IMR-90 (cell line): ENCODE results near the gene STK40. TPM values are rescaled to one million over a fixed set of nuclear protein-coding genes. Genes with fewer than 3 reads are reported as not detected.

Experiments
- ATAC-seq: fragments of 200-7000 bp; cut with Tn5 transposase; 2 replicates; pipeline ENCODE4 v1.9.1; 2020; ENCODE audit warnings: low read depth, mild to moderate bottlenecking, moderate library complexity
- BruUV-seq: library from RNA; stranded (reverse); fragments of 400-500 nt; replicated peaks from 2 replicates; lab custom pipeline; 2021; lab: Mats Ljungman, UMichigan
- CTCF ChIA-PET: fragments of 300-600 bp; formaldehyde crosslinking; extraction: SDS; loops from one replicate; lab custom pipeline; 2021; ENCODE audit warnings: antibody characterized with exemption; lab: Yijun Ruan, JAX
- POLR2A ChIA-PET: fragments of 300-600 bp; sonication (Branson Sonifier 250); formaldehyde crosslinking; loops from one replicate; lab custom pipeline; 2022; ENCODE audit warnings: antibody characterized with exemption; ENCODE audit not compliant: unreplicated experiment; lab: Charles Lee
- DNase-seq: peaks from one replicate; pipeline ENCODE4 v3.0.0; 2013
- H2AFZ ChIP-seq: replicated peaks from 2 replicates; pipeline ENCODE3; 2013; ENCODE audit warnings: low read length, mild to moderate bottlenecking; ENCODE audit not compliant: poor library complexity
- H2AK5ac ChIP-seq: 2 replicates; pipeline ENCODE4 v1.6.1; 2013; ENCODE audit warnings: low read depth, low read length, inconsistent platforms
- H2AK9ac ChIP-seq: replicated peaks from 2 replicates; pipeline ENCODE3; 2013; ENCODE audit warnings: mild to moderate bottlenecking, low read depth, low read length, moderate library complexity; ENCODE audit not compliant: poor library complexity
- H2BK120ac ChIP-seq: 2 replicates; pipeline ENCODE4 v1.6.1; 2013; ENCODE audit warnings: low read depth, low read length, inconsistent platforms
- H2BK15ac ChIP-seq: 3 replicates; pipeline ENCODE4 v1.6.1; 2013; ENCODE audit warnings: low read depth, low read length, inconsistent platforms
- H2BK20ac ChIP-seq: 2 replicates; pipeline ENCODE4 v1.6.1; 2013; ENCODE audit warnings: low read depth, mild to moderate bottlenecking, inconsistent platforms, low read length, moderate library complexity
- H2BK5ac ChIP-seq: 2 replicates; pipeline ENCODE4 v1.6.1; 2013; ENCODE audit warnings: mild to moderate bottlenecking, low read depth, low read length, inconsistent platforms; ENCODE audit not compliant: poor library complexity, severe bottlenecking
- H3K14ac ChIP-seq: replicated peaks from 2 replicates; pipeline ENCODE4 v1.6.1; 2013; ENCODE audit warnings: low read depth, low read length, inconsistent platforms
- H3K18ac ChIP-seq: 2 replicates; pipeline ENCODE4 v1.6.1; 2013; ENCODE audit warnings: low read depth, low read length, control low read depth
- H3K23ac ChIP-seq: 2 replicates; pipeline ENCODE4 v1.6.1; 2013; ENCODE audit warnings: low read depth, low read length, inconsistent platforms
- H3K27ac ChIP-seq: 2 replicates; pipeline ENCODE4 v1.5.1; 2013; ENCODE audit warnings: mild to moderate bottlenecking, control low read depth, low read length; ENCODE audit not compliant: insufficient read depth
- H3K27me3 ChIP-seq: 2 replicates; pipeline ENCODE4 v1.6.1; 2013; ENCODE audit warnings: low read length; ENCODE audit not compliant: control insufficient read depth, insufficient read depth
- H3K36me3 ChIP-seq: 2 replicates; pipeline ENCODE4 v1.6.1; 2013; ENCODE audit warnings: low read length, mixed read lengths; ENCODE audit not compliant: control insufficient read depth, insufficient read depth
- H3K4ac ChIP-seq: 2 replicates; pipeline ENCODE4 v1.6.1; 2013; ENCODE audit warnings: low read depth, low read length, inconsistent platforms
- H3K4me1 ChIP-seq: 2 replicates; pipeline ENCODE4 v1.6.1; 2013; ENCODE audit warnings: low read length, mixed read lengths; ENCODE audit not compliant: control insufficient read depth, insufficient read depth
- H3K4me2 ChIP-seq: 2 replicates; pipeline ENCODE4 v1.6.1; 2013; ENCODE audit warnings: low read depth, mild to moderate bottlenecking, control low read depth, low read length, moderate library complexity
- H3K4me3 ChIP-seq: 2 replicates; pipeline ENCODE4 v1.5.1; 2013; ENCODE audit warnings: low read depth, mild to moderate bottlenecking, control low read depth, low read length, moderate library complexity; ENCODE audit not compliant: insufficient read depth
- H3K56ac ChIP-seq: 2 replicates; pipeline ENCODE4 v1.6.1; 2013; ENCODE audit warnings: low read length, inconsistent platforms; ENCODE audit not compliant: insufficient read depth; ENCODE audit errors: extremely low read depth
- H3K79me1 ChIP-seq, 2 experiments: 2 replicates each; pipeline ENCODE4 v1.6.1; 2013; ENCODE audit warnings: low read length in 2 of 2, inconsistent platforms in 1 of 2, low read depth in 1 of 2
- H3K9ac ChIP-seq: 2 replicates; pipeline ENCODE4 v1.6.1; 2013; ENCODE audit warnings: low read depth, low read length, control low read depth
- H3K9me1 ChIP-seq: 2 replicates; pipeline ENCODE4 v1.6.1; 2013; ENCODE audit warnings: low read length, inconsistent platforms; ENCODE audit not compliant: insufficient read depth
- H3K9me3 ChIP-seq: 2 replicates; pipeline ENCODE4 v1.6.1; 2013; ENCODE audit warnings: low read length; ENCODE audit not compliant: control insufficient read depth, insufficient read depth
- H4K20me1 ChIP-seq: 2 replicates; pipeline ENCODE4 v1.6.1; 2013; ENCODE audit warnings: low read length, inconsistent platforms; ENCODE audit not compliant: insufficient read depth
- H4K5ac ChIP-seq: 2 replicates; pipeline ENCODE4 v1.6.1; 2013; ENCODE audit warnings: mild to moderate bottlenecking, low read depth, low read length, control low read depth
- H4K8ac ChIP-seq, 2 experiments: 2 replicates each; pipeline ENCODE4 v1.6.1; 2013; ENCODE audit warnings: low read depth in 2 of 2, low read length in 2 of 2, control low read depth in 1 of 2, inconsistent platforms in 1 of 2
- H4K91ac ChIP-seq: 2 replicates; pipeline ENCODE4 v1.6.1; 2013; ENCODE audit warnings: low read depth, low read length, inconsistent platforms; ENCODE audit not compliant: insufficient read depth
- ELK1 ChIP-seq: fragments of 150-350 bp; IDR thresholded peaks from 2 replicates; pipeline ENCODE4 v1.6.1; 2016; ENCODE audit warnings: low read depth, mild to moderate bottlenecking, low read length, moderate library complexity, borderline replicate concordance
- MAFK ChIP-seq: IDR thresholded peaks from 2 replicates; pipeline ENCODE4 v1.6.1; 2012; ENCODE audit warnings: low read depth, low read length, improper control_type of control experiment
- MXI1 ChIP-seq: IDR thresholded peaks from 2 replicates; pipeline ENCODE4 v1.6.1; 2012; ENCODE audit warnings: low read depth, mild to moderate bottlenecking, low read length, moderate library complexity, borderline replicate concordance
- WGBS, 2 experiments: methylation state at CpG; one replicate each; pipeline versions ENCODE4 v1.1.5 to v1.1.7; 2013; ENCODE audit warnings: missing lambda C conversion rate in 2 of 2; ENCODE audit not compliant: insufficient read length in 1 of 2; ENCODE audit errors: extremely low coverage in 2 of 2; 5-methylcytosine and 5-hydroxymethylcytosine counted together
- dilution Hi-C: fragments of 300-500 bp; cut with HindIII; formaldehyde crosslinking; loops from one replicate; pipeline ENCODE4 v1.14.3; 2018; ENCODE audit warnings: low sequenced_read_pairs; ENCODE audit not compliant: unreplicated experiment
- in situ Hi-C: fragments of 300-500 bp; cut with MboI; formaldehyde crosslinking; loops from 3 replicates; pipeline ENCODE4 v1.14.3; 2019; ENCODE audit warnings: low sequenced_read_pairs, inconsistent platforms, mixed read lengths
- intact Hi-C: fragments of 100-400 bp; cut with micrococcal nuclease; formaldehyde crosslinking; loops from 2 replicates; pipeline ENCODE4 v1.10.0; 2022
- polyA plus RNA-seq, 3 experiments: library from polyadenylated mRNA; depleted of rRNA; stranded (reverse); fragments of >200 nt; gene quantifications; 2 replicates each; pipeline ENCODE4 v1.2.3, GENCODE V29; 2012; ENCODE audit warnings: low replicate concordance in 1 of 3
- total RNA-seq: library from RNA; depleted of rRNA; stranded (reverse); fragments of >200 nt; gene quantifications from 2 replicates; pipeline ENCODE4 v1.2.3, GENCODE V29; 2012

The STK40 gene
- total and polyA plus RNA-seq, 2 of the 4 experiments (the other 2 are of a cell fraction), result 16.0 to 29.9 TPM

GRCh38 chr1:36421649-36422048 is 35.9 kb upstream of the STK40 start:
- peaks cover 5% of the 10 kb centered on the region for H3K4me1 ChIP-seq
- no peak overlapping the region for H2BK20ac ChIP-seq
- H3K4me2 ChIP-seq, result no peak overlapping the region
- 0 out of 2 replicates have a peak overlapping the region, but pooled peaks have one; percentile 82 for H2BK120ac ChIP-seq
- H3K23ac ChIP-seq, result no peak overlapping the region
- no peak overlapping the region for H3K4me3 ChIP-seq
- H2AFZ ChIP-seq, result no peak overlapping the region
- ChIA-PET CTCF (interaction anchor here (0.9 to 1.2 kb wide), 2 partner anchors 79 to 122 kb away, joined by 4 to 5 read pairs; no protein-coding TSS in a partner anchor), POLR2A (no interaction called here)
- no TSS peak for BruUV-seq
- no peak overlapping the region for H2BK15ac ChIP-seq
- H3K14ac ChIP-seq, result no peak overlapping the region
- peaks cover 3% of the 10 kb centered on the region; the same call in 1 of the 2 replicates for H3K36me3 ChIP-seq
- H3K56ac ChIP-seq, result no peak overlapping the region
- no CpG with 5 or more reads among the region's 7 CpGs for WGBS, 2 experiments
- no peak overlapping the region for H2BK5ac ChIP-seq
- no peaks in the 10 kb centered on the region for H3K79me1 ChIP-seq
- no peak for DNase-seq
- no peak overlapping the region for H3K4ac ChIP-seq
- in situ Hi-C loops, result loop anchor here (5.0 to 25.0 kb wide), 2 partner anchors 84 to 309 kb away; no protein-coding TSS in a partner anchor
- dilution Hi-C loops, result no loop called here
- H3K9me3 ChIP-seq, result no peaks in the 10 kb centered on the region
- H4K20me1 ChIP-seq, result no peaks in the 10 kb centered on the region
- no peaks in the 10 kb centered on the region for H3K27me3 ChIP-seq
- H3K27ac ChIP-seq, result no peak overlapping the region
- no peak overlapping the region for H3K18ac ChIP-seq
- TF ChIP-seq MXI1 (no peak), MAFK (peak; percentile 62), ELK1 (no peak)
- ATAC-seq, result no peak
- no peaks in the 10 kb centered on the region for H3K9me1 ChIP-seq
- no peak overlapping the region for H2AK5ac ChIP-seq
- H3K9ac ChIP-seq, result no peak overlapping the region
- no peak overlapping the region for H4K91ac ChIP-seq
- H2AK9ac ChIP-seq, result no peak overlapping the region
- no peak overlapping the region for H4K5ac ChIP-seq
- intact Hi-C loops, result loop anchor here (1.0 to 5.0 kb wide), 4 partner anchors 34 to 322 kb away; partner anchors contain the start of genes SH3D21 and STK40
- H4K8ac ChIP-seq, result no peak overlapping the region
